ENCODE results near the gene LRRC41.

- TF ChIP-seq CTCF (IDR thresholded peaks at IDR 0.05) (no peak), EZH2 (IDR thresholded peaks at IDR 0.05; ENCODE audit: borderline replicate concordance, insufficient read depth, low read depth, low read length, poor library complexity, severe bottlenecking) (no peak)
Measured at GRCh38 chr1:46303038-46303871, at the start of gene LRRC41, which contains the start of gene UQCRH.

All from B cell (primary cell).